HepG2 (cell line): ENCODE data around the gene ZFAND3. TPM values are rescaled to one million over a fixed set of nuclear protein-coding genes. Genes with fewer than 3 reads are reported as not detected.
A peak's percentile ranks its signal among the peaks of the same experiment; 100 is the strongest.

Experiments
- CHD2 ChIP-seq: IDR thresholded peaks from 2 replicates; pipeline ENCODE4 v1.6.1; 2011; ENCODE audit warnings: low read depth, low read length, improper control_type of control experiment
- E2F1 ChIP-seq: sonication (generic); formaldehyde crosslinking; IDR thresholded peaks from 2 replicates; pipeline ENCODE4 v1.5.0; 2020; ENCODE audit warnings: missing genetic modification reagents
- ELF1 ChIP-seq: sonication (generic); formaldehyde crosslinking; IDR thresholded peaks from 2 replicates; pipeline ENCODE4 v1.4.0; 2020; ENCODE audit warnings: missing genetic modification reagents
- FOSL1 ChIP-seq: sonication (generic); formaldehyde crosslinking; IDR thresholded peaks from 2 replicates; pipeline ENCODE4 v1.9.0; 2021; ENCODE audit warnings: missing genetic modification reagents, borderline replicate concordance
- HMGA1 ChIP-seq: sonication (generic); formaldehyde crosslinking; conservative IDR thresholded peaks from 2 replicates; pipeline ENCODE4 v1.4.0; 2020; ENCODE audit warnings: missing genetic modification reagents
- IKZF5 ChIP-seq: IDR thresholded peaks from 2 replicates; pipeline ENCODE4 v1.6.1; 2018; ENCODE audit warnings: missing genetic modification reagents, mild to moderate bottlenecking, missing compliant biosample characterization
- MAFG ChIP-seq: sonication (generic); formaldehyde crosslinking; IDR thresholded peaks from 2 replicates; pipeline ENCODE4 v1.5.1; 2020; ENCODE audit warnings: mild to moderate bottlenecking, missing genetic modification reagents
- MLXIP ChIP-seq: sonication (generic); formaldehyde crosslinking; IDR thresholded peaks from 2 replicates; pipeline ENCODE4 v1.9.0; 2021; ENCODE audit warnings: missing genetic modification reagents, borderline replicate concordance
- NFRKB ChIP-seq: fragments of 450-650 bp; IDR thresholded peaks from 2 replicates; pipeline ENCODE4 v1.6.1; 2017
- PHF21A ChIP-seq: sonication (generic); formaldehyde crosslinking; IDR thresholded peaks from 2 replicates; pipeline ENCODE4 v1.5.0; 2020; ENCODE audit warnings: mild to moderate bottlenecking, missing genetic modification reagents
- PHF8 ChIP-seq: sonication (generic); formaldehyde crosslinking; IDR thresholded peaks from 2 replicates; pipeline ENCODE4 v1.5.0; 2020; ENCODE audit warnings: missing genetic modification reagents
- RCOR2 ChIP-seq: IDR thresholded peaks from 2 replicates; pipeline ENCODE4 v1.6.1; 2016; ENCODE audit warnings: missing biosample characterization, missing genetic modification reagents
- RFXANK ChIP-seq: IDR thresholded peaks from 2 replicates; pipeline ENCODE4 v1.6.1; 2016
- SAP130 ChIP-seq: IDR thresholded peaks from 2 replicates; pipeline ENCODE4 v1.6.1; 2016; ENCODE audit warnings: low read depth
- SP4 ChIP-seq: sonication (generic); formaldehyde crosslinking; IDR thresholded peaks from 2 replicates; pipeline ENCODE4 v1.8.1; 2023; ENCODE audit warnings: mild to moderate bottlenecking, missing genetic modification reagents
- STAG1 ChIP-seq: sonication (generic); formaldehyde crosslinking; IDR thresholded peaks from 2 replicates; pipeline ENCODE4 v1.4.0; 2020; ENCODE audit warnings: missing genetic modification reagents
- THRA ChIP-seq: sonication (generic); formaldehyde crosslinking; IDR thresholded peaks from 2 replicates; pipeline ENCODE4 v1.4.0; 2020; ENCODE audit warnings: missing genetic modification reagents, borderline replicate concordance
- TOE1 ChIP-seq: sonication (generic); formaldehyde crosslinking; IDR thresholded peaks from 2 replicates; pipeline ENCODE4 v1.4.0; 2020; ENCODE audit warnings: mild to moderate bottlenecking, missing genetic modification reagents
- ZBTB37 ChIP-seq: sonication (generic); formaldehyde crosslinking; IDR thresholded peaks from 2 replicates; pipeline ENCODE4 v1.4.0; 2020; ENCODE audit warnings: mild to moderate bottlenecking, missing genetic modification reagents
- ZFP41 ChIP-seq: sonication (generic); formaldehyde crosslinking; IDR thresholded peaks from 2 replicates; pipeline ENCODE4 v1.4.0; 2020; ENCODE audit warnings: mild to moderate bottlenecking, missing genetic modification reagents, borderline replicate concordance
- ZFP90 ChIP-seq: sonication (generic); formaldehyde crosslinking; IDR thresholded peaks from 2 replicates; pipeline ENCODE4 v1.8.0; 2022; ENCODE audit warnings: missing genetic modification reagents, mild to moderate bottlenecking, inconsistent platforms, borderline replicate concordance
- ZNF24 ChIP-seq: fragments of 450-650 bp; IDR thresholded peaks from 2 replicates; pipeline ENCODE4 v1.6.1; 2017; ENCODE audit warnings: antibody characterized with exemption, mild to moderate bottlenecking
- ZNF264 ChIP-seq: sonication (generic); formaldehyde crosslinking; IDR thresholded peaks from 2 replicates; pipeline ENCODE4 v1.4.0; 2020; ENCODE audit warnings: missing genetic modification reagents
- ZNF292 ChIP-seq: sonication (generic); formaldehyde crosslinking; IDR thresholded peaks from 2 replicates; pipeline ENCODE4 v1.8.1; 2022; ENCODE audit warnings: mild to moderate bottlenecking, low read depth, missing genetic modification reagents, borderline replicate concordance
- ZNF558 ChIP-seq: sonication (generic); formaldehyde crosslinking; IDR thresholded peaks from 2 replicates; pipeline ENCODE4 v1.9.0; 2022; ENCODE audit warnings: mild to moderate bottlenecking, missing genetic modification reagents, borderline replicate concordance
- polyA plus RNA-seq, 8 experiments: library from polyadenylated mRNA; depleted of rRNA in 3 of 8; stranded (reverse) in 7 of 8; unstranded in 1 of 8; fragments of >200 nt; fragmentation: Illumina TruSeq in 4 of 8; extraction: Trizol in 4 of 8; gene quantifications; 2 replicates each; pipeline versions ENCODE4 v1.2.1 to v1.2.3, GENCODE V29; 2011 to 2016; ENCODE audit warnings: low read depth in 4 of 8, missing spikeins in 1 of 8, mixed read lengths in 1 of 8; ENCODE audit not compliant: insufficient read depth in 1 of 8
- total RNA-seq, 5 experiments: library from RNA; depleted of rRNA; stranded (reverse); fragments of >200 nt; fragmentation: Illumina TruSeq; extraction: Trizol; gene quantifications; 2 replicates each; pipeline ENCODE4 v1.2.3, GENCODE V29; 2016; ENCODE audit warnings: low read depth in 1 of 5

Gene ZFAND3
- total and polyA plus RNA-seq, 2 of the 13 experiments (the other 11 are each of a cell fraction or from before 2014, with no cell fraction given), result 16.4 to 17.1 TPM

GRCh38 chr6:37920667-37921066, 101.1 kb downstream of the ZFAND3 start (continued):
- TF ChIP-seq IKZF5 (CRISPR knock-in tag), result no peak
- no peak for TF ChIP-seq NFRKB
- 0 out of 2 replicates have a peak, but pooled peaks have one; percentile 18 for TF ChIP-seq RCOR2 (CRISPR knock-in tag)
- no peak for TF ChIP-seq MLXIP
- TF ChIP-seq THRA (CRISPR knock-in tag), result no peak
- no peak for TF ChIP-seq ZBTB37
- TF ChIP-seq ZFP41 (CRISPR knock-in tag), result no peak
- no peak for TF ChIP-seq TOE1
- TF ChIP-seq ZNF558 (CRISPR knock-in tag), result no peak
- peak; percentile 42; the same call in 1 of the 2 replicates for TF ChIP-seq SAP130 (CRISPR knock-in tag)
- 0 out of 2 replicates have a peak, but pooled peaks have one; percentile 9 for TF ChIP-seq STAG1
- no peak for TF ChIP-seq FOSL1 (CRISPR knock-in tag)
- peak; percentile 37; the same call in 1 of the 2 replicates for TF ChIP-seq ELF1 (CRISPR knock-in tag)
- 0 out of 2 replicates have a peak, but pooled peaks have one; percentile 36 for TF ChIP-seq ZFP90 (CRISPR knock-in tag)
- TF ChIP-seq CHD2, result no peak
- no peak for TF ChIP-seq MAFG
- no peak for TF ChIP-seq E2F1 (CRISPR knock-in tag)
- peak; percentile 50; the same call in 1 of the 2 replicates for TF ChIP-seq ZNF292 (CRISPR knock-in tag)
- TF ChIP-seq RFXANK (CRISPR knock-in tag), result no peak
- no peak for TF ChIP-seq ZNF24
- TF ChIP-seq ZNF264 (CRISPR knock-in tag), result no peak
- TF ChIP-seq HMGA1 (CRISPR knock-in tag), result no peak
- TF ChIP-seq SP4 (CRISPR knock-in tag), result no peak
- no peak for TF ChIP-seq PHF8 (CRISPR knock-in tag)
- TF ChIP-seq PHF21A, result peak; percentile 66; the same call in 1 of the 2 replicates
